ENCODE data around the gene HOXB7. TPM values are rescaled to one million over a fixed set of nuclear protein-coding genes. Genes with fewer than 3 reads are reported as not detected.

HOXB7 gene
- polyA plus RNA-seq, 3 donors, result not detected

GRCh38 chr17:48621410-48622392 lies 10.9 kb upstream of the HOXB7 start:
- no peaks in the 10 kb centered on the region for H3K36me3 ChIP-seq (replicated peaks in 1 of 2; ENCODE audit: control insufficient read depth in 1 of 2, insufficient read depth in 2 of 2, low read length in 2 of 2)

More at GRCh38 chr17:48621410-48622392, 10.9 kb upstream of the HOXB7 start:
- WGBS (ENCODE audit: insufficient coverage), result 87% methylated on average over 36 of the region's 41 CpGs
- Histone ChIP-seq H3K9me3 (replicated peaks in 1 of 2; ENCODE audit: control insufficient read depth in 1 of 2, insufficient read depth in 1 of 2, low read length in 2 of 2) (peaks cover 0 to 38% of the 10 kb centered on the region in 2 donors), H3K4me3 (replicated peaks in 1 of 3; ENCODE audit: low read depth in 2 of 3, low read length in 3 of 3) (no peak overlapping the region), H3K27me3 (ENCODE audit: control insufficient read depth in 2 of 2, insufficient read depth in 2 of 2, low read length in 2 of 2) (peaks cover 81 to 100% of the 10 kb centered on the region in 2 donors), H4K20me1 (ENCODE audit: insufficient read depth, low read length) (no peaks in the 10 kb centered on the region), H3K4me1 (ENCODE audit: control insufficient read depth in 1 of 2, insufficient read depth in 2 of 2, low read length in 2 of 2) (peaks cover 5 to 13% of the 10 kb centered on the region in 2 donors), H3K4me2 (replicated peaks; ENCODE audit: extremely low read depth, low read length, poor library complexity, severe bottlenecking) (no peak overlapping the region), H3K9ac (ENCODE audit: insufficient read depth, low read length, poor library complexity, severe bottlenecking) (no peak overlapping the region), H3K27ac (ENCODE audit: low read depth in 1 of 2, low read length in 2 of 2) (no peak overlapping the region), H3K79me2 (ENCODE audit: insufficient read depth, low read length) (no peaks in the 10 kb centered on the region), H2AFZ (ENCODE audit: insufficient read depth, low read depth, low read length, poor library complexity, severe bottlenecking) (no peak overlapping the region)
- Mint-ChIP-seq H3K9me3 (peaks cover 0 to 17% (median 9%) of the 10 kb centered on the region in 7 donors), H3K27me3 (ENCODE audit: low read depth in 3 of 3) (peaks cover 91 to 99% (median 94%) of the 10 kb centered on the region in 3 donors), H3K27ac (no peak overlapping the region), H3K36me3 (peaks cover 3 to 7% of the 10 kb centered on the region in 2 donors), H3K4me1 (peaks cover 16% of the 10 kb centered on the region), H3K4me3 (peak overlapping the region in 1 of 2 donors; percentile 77)
- no peak for DNase-seq
- intact Hi-C loops (cut with micrococcal nuclease), result no loop called here
- TF ChIP-seq CTCF (IDR thresholded peaks at IDR 0.05), result no peak

Data from CD14-positive monocyte (primary cell).